IPS-NIHi7 (cell line): ENCODE data around the gene SPEN.

Source experiments
- DNase-seq: peaks from one replicate; pipeline ENCODE4 v3.0.0; 2012; ENCODE audit warnings: mixed read lengths; ENCODE audit errors: extremely low spot score

Gene SPEN

GRCh38 chr1:15946571-15947381, 99.3 kb downstream of the SPEN start:
- no peak for DNase-seq

- no peak for DNase-seq
Measured at GRCh38 chr1:15947382-15948090, 100.0 kb downstream of the SPEN start.

- no peak for DNase-seq
Measured at GRCh38 chr1:15948091-15948591, 100.6 kb downstream of the SPEN start.

GRCh38 chr1:15948595-15949452, 101.3 kb downstream of the SPEN start:
- no peak for DNase-seq

- peak; percentile 78 for DNase-seq
Measured at GRCh38 chr1:15949453-15950245, 102.1 kb downstream of the SPEN start.

GRCh38 chr1:15950302-15950701, 102.8 kb downstream of the SPEN start:
- DNase-seq, result no peak

GRCh38 chr1:15950763-15951295, 103.3 kb downstream of the SPEN start:
- DNase-seq, result no peak

GRCh38 chr1:15951341-15952153, 104.0 kb downstream of the SPEN start:
- DNase-seq, result no peak

- DNase-seq, result no peak
Measured at GRCh38 chr1:15952317-15953258, 105.1 kb downstream of the SPEN start.

GRCh38 chr1:15953294-15953771, 105.8 kb downstream of the SPEN start:
- no peak for DNase-seq

GRCh38 chr1:15953791-15954241, 106.3 kb downstream of the SPEN start:
- no peak for DNase-seq

- DNase-seq, result no peak
Measured at GRCh38 chr1:15954316-15954715, 106.8 kb downstream of the SPEN start.

GRCh38 chr1:15955552-15955951, 108.0 kb downstream of the SPEN start:
- no peak for DNase-seq

- DNase-seq, result no peak
Measured at GRCh38 chr1:15956150-15956549, 108.6 kb downstream of the SPEN start.

- peak; percentile 70 for DNase-seq
Measured at GRCh38 chr1:15957221-15958095, 110.0 kb downstream of the SPEN start.

GRCh38 chr1:15958111-15958510, 110.6 kb downstream of the SPEN start:
- no peak for DNase-seq

- DNase-seq, result peak; percentile 10
Measured at GRCh38 chr1:15958793-15959192, 111.3 kb downstream of the SPEN start.

GRCh38 chr1:15959424-15959823, 111.9 kb downstream of the SPEN start:
- DNase-seq, result no peak
